B cell (primary cell): ENCODE results near the gene WDR31. TPM values are rescaled to one million over a fixed set of nuclear protein-coding genes. Genes with fewer than 3 reads are reported as not detected.
A peak's percentile ranks its signal among the peaks of the same experiment; 100 is the strongest.

ENCODE experiments used
- ATAC-seq: fragments of 200-7000 bp; cut with Tn5 transposase; one replicate; pipeline ENCODE4 v1.10.0; 2021; ENCODE audit warnings: low read depth, mild to moderate bottlenecking, moderate number of reproducible peaks, moderate library complexity
- CTCF ChIA-PET: fragments of 350-600 bp; sonication (Branson Sonifier 250); formaldehyde crosslinking; loops from one replicate; lab custom pipeline; 2021; ENCODE audit warnings: antibody characterized with exemption, inconsistent platforms; lab: Charles Lee
- POLR2A ChIA-PET: fragments of 350-600 bp; sonication (Branson Sonifier 250); formaldehyde crosslinking; loops from one replicate; lab custom pipeline; 2021; ENCODE audit warnings: antibody characterized with exemption; lab: Charles Lee
- DNase-seq: peaks from one replicate; pipeline ENCODE4 v3.0.0; 2013
- H2AFZ ChIP-seq: 2 replicates; pipeline ENCODE4 v1.6.1; 2012; ENCODE audit warnings: mild to moderate bottlenecking, low read depth, low read length; ENCODE audit not compliant: insufficient read depth, poor library complexity, severe bottlenecking
- H3K27ac ChIP-seq, 2 donors: 1 replicate in 1 of 2; 2 replicates in 1 of 2; pipeline ENCODE4 v1.5.1; 2012 to 2013; ENCODE audit warnings: low read length in 2 of 2, mild to moderate bottlenecking in 2 of 2, moderate library complexity in 1 of 2
- H3K27me3 ChIP-seq, 4 experiments: fragments of 200-600 bp in 1 of 4; sonication (generic) in 1 of 4; replicated peaks in 1 of 4; 1 replicate in 2 of 4; 2 replicates in 2 of 4; pipeline versions ENCODE4 v1.6.1 to v1.7.0; 2013 to 2016; ENCODE audit warnings: low read length in 3 of 4, mild to moderate bottlenecking in 2 of 4, mixed read lengths in 1 of 4, moderate library complexity in 1 of 4; ENCODE audit not compliant: insufficient read depth in 4 of 4, control insufficient read depth in 3 of 4; ENCODE audit errors: control extremely low read depth in 1 of 4
- H3K36me3 ChIP-seq, 2 experiments: replicated peaks in 1 of 2; 1 replicate in 1 of 2; 2 replicates in 1 of 2; pipeline versions ENCODE4 v1.6.1 to v1.7.1; 2013; ENCODE audit warnings: low read length in 1 of 2; ENCODE audit not compliant: insufficient read depth in 2 of 2, control insufficient read depth in 1 of 2; ENCODE audit errors: control extremely low read depth in 1 of 2, extremely low read depth in 1 of 2
- H3K4me1 ChIP-seq, 2 donors: fragments of 200-600 bp in 1 of 2; sonication (generic) in 1 of 2; 1 replicate in 1 of 2; 2 replicates in 1 of 2; pipeline versions ENCODE4 v1.5.1 to v1.6.1; 2013 to 2017; ENCODE audit warnings: low read length in 2 of 2; ENCODE audit not compliant: control insufficient read depth in 2 of 2, insufficient read depth in 2 of 2
- H3K4me2 ChIP-seq: replicated peaks from 2 replicates; pipeline ENCODE3; 2012; ENCODE audit warnings: mild to moderate bottlenecking, low read depth, low read length; ENCODE audit not compliant: poor library complexity, severe bottlenecking
- H3K4me3 ChIP-seq, 5 experiments: fragments of 200-600 bp in 1 of 5; sonication (generic) in 1 of 5; 1 replicate in 3 of 5; 2 replicates in 2 of 5; pipeline versions ENCODE4 v1.5.1 to v1.7.0; 2011 to 2016; ENCODE audit warnings: low read length in 4 of 5, mild to moderate bottlenecking in 4 of 5, low read depth in 2 of 5, control low read depth in 1 of 5, moderate library complexity in 1 of 5; ENCODE audit not compliant: insufficient read depth in 1 of 5; ENCODE audit errors: control extremely low read depth in 1 of 5, extremely low read depth in 1 of 5
- H3K79me2 ChIP-seq: fragments of 200-600 bp; sonication (generic); one replicate; pipeline ENCODE4 v1.6.0; 2016; ENCODE audit warnings: low read length; ENCODE audit not compliant: control insufficient read depth, insufficient read depth
- H3K9ac ChIP-seq: fragments of 200-600 bp; sonication (generic); 2 replicates; pipeline ENCODE4 v1.6.1; 2017; ENCODE audit warnings: mild to moderate bottlenecking, low read length, moderate library complexity
- H3K9me3 ChIP-seq, 3 donors: one replicate each; pipeline versions ENCODE4 v1.6.1 to v1.7.1; 2013; ENCODE audit warnings: low read length in 2 of 3; ENCODE audit not compliant: control insufficient read depth in 2 of 3, insufficient read depth in 1 of 3; ENCODE audit errors: control extremely low read depth in 1 of 3
- H4K20me1 ChIP-seq: 2 replicates; pipeline ENCODE4 v1.6.0; 2012; ENCODE audit warnings: mild to moderate bottlenecking, low read length; ENCODE audit not compliant: insufficient read depth, control insufficient read depth, poor library complexity, severe bottlenecking
- H3K27ac Mint-ChIP-seq: one replicate; pipeline ENCODE4 v1.8.0; 2021; ENCODE audit warnings: mixed read lengths
- H3K27me3 Mint-ChIP-seq: one replicate; pipeline ENCODE4 v1.8.0; 2021; ENCODE audit warnings: mixed read lengths
- H3K4me1 Mint-ChIP-seq: one replicate; pipeline ENCODE4 v1.8.0; 2021; ENCODE audit warnings: mixed read lengths
- H3K4me3 Mint-ChIP-seq: one replicate; pipeline ENCODE4 v1.8.0; 2021; ENCODE audit warnings: mixed read lengths
- H3K9me3 Mint-ChIP-seq: one replicate; pipeline ENCODE4 v1.8.0; 2022; ENCODE audit warnings: mixed read lengths; ENCODE audit not compliant: insufficient read depth
- CTCF ChIP-seq: fragments of 200-600 bp; IDR thresholded peaks from one replicate; pipeline ENCODE4 v1.8.0; 2022; ENCODE audit warnings: antibody characterized with exemption, mild to moderate bottlenecking
- EZH2 ChIP-seq: IDR thresholded peaks from 2 replicates; pipeline ENCODE4 v1.6.1; 2012; ENCODE audit warnings: borderline replicate concordance, low read depth, mild to moderate bottlenecking, moderate library complexity, low read length; ENCODE audit not compliant: insufficient read depth, poor library complexity, severe bottlenecking
- WGBS: methylation state at CpG from one replicate; pipeline ENCODE4 v1.1.5; 2013; ENCODE audit warnings: missing lambda C conversion rate; ENCODE audit not compliant: insufficient coverage; 5-methylcytosine and 5-hydroxymethylcytosine counted together
- intact Hi-C: fragments of 100-400 bp; cut with micrococcal nuclease; formaldehyde crosslinking; loops from one replicate; pipeline ENCODE4 v1.10.0; 2022
- polyA minus RNA-seq: library from RNA; depleted of rRNA, polyadenylated mRNA; stranded (reverse); fragments of >200 nt; gene quantifications from 2 replicates; pipeline ENCODE4 v1.2.3, GENCODE V29; 2012
- polyA plus RNA-seq: library from polyadenylated mRNA; depleted of rRNA; stranded (reverse); fragments of >200 nt; gene quantifications from 2 replicates; pipeline ENCODE4 v1.2.3, GENCODE V29; 2012
- total RNA-seq, 2 donors: library from RNA; stranded (reverse); fragments of 120-200 nt in 1 of 2; gene quantifications; 1 replicate in 1 of 2; 2 replicates in 1 of 2; pipeline versions ENCODE4 v1.2.3 to v1.2.4, GENCODE V29; 2013 to 2022

Gene WDR31
- total RNA-seq (0.62 and 1.0 TPM in 2 replicates), polyA plus RNA-seq (0.17 and 0.36 TPM in 2 replicates), polyA minus RNA-seq (0.09 and 0.21 TPM in 2 replicates)
- 0.26 TPM for total RNA-seq (2013)

GRCh38 chr9:113340011-113340699 is at the start of gene WDR31:
Gene WDR31 (minus strand): TSS chr9:113340275. CDS start chr9:113332022, 8,253 bp downstream.
- Histone ChIP-seq H3K9me3 (no peaks in the 10 kb centered on the region), H3K4me3 (peak within 1 kb of the TSS; percentile 42 to 85 (median 73)), H2AFZ (peak within 1 kb of the TSS; percentile 98), H3K79me2 (no peaks in the 10 kb centered on the region), H3K36me3 (no peaks in the 10 kb centered on the region), H3K4me2 (peak within 1 kb of the TSS; percentile 89), H4K20me1 (no peaks in the 10 kb centered on the region), H3K4me1 (peaks cover 8 to 12% of the 10 kb centered on the region in 2 donors), H3K9ac (peak within 1 kb of the TSS; percentile 83), H3K27ac (peak within 1 kb of the TSS in 1 of 2 donors; percentile 41), H3K27me3 (no peaks in the 10 kb centered on the region)
- ATAC-seq (peak; percentile 97), DNase-seq (peak; percentile 84)
- intact Hi-C loops: loop anchor here (1.0 to 2.0 kb wide), 6 partner anchors 11 to 242 kb away; partner anchors contain the start of genes ALAD, C9orf43, CDC26 and HDHD3
- WGBS: 1% methylated on average over 46 of the region's 46 CpGs
- ChIA-PET POLR2A (interaction anchor here (0.9 to 1.4 kb wide), 3 partner anchors 11 to 70 kb away, joined by 3 to 7 read pairs (median 5); partner anchors contain the start of genes C9orf43 and POLE3), CTCF (interaction anchor here (0.7 to 1.9 kb wide), 9 partner anchors 10 to 318 kb away, joined by 3 to 17 read pairs (median 6); partner anchors contain the start of genes ALAD, BSPRY, CDC26 and POLE3)
- Mint-ChIP-seq H3K9me3 (no peaks in the 10 kb centered on the region), H3K27me3 (peaks cover 8% of the 10 kb centered on the region), H3K4me3 (peak within 1 kb of the TSS; percentile 90), H3K27ac (peak within 1 kb of the TSS; percentile 84), H3K4me1 (peaks cover 16% of the 10 kb centered on the region)
- TF ChIP-seq EZH2 (no peak), CTCF (no peak)

- CTCF ChIA-PET: no interaction called here
Observed at GRCh38 chr9:113389451-113389850, 49.4 kb upstream of the WDR31 start.

More at GRCh38 chr9:113389451-113389850, 49.4 kb upstream of the WDR31 start:
- H3K27me3 ChIP-seq: no peaks in the 10 kb centered on the region
- H3K4me3 ChIP-seq: no peak overlapping the region
- no peak overlapping the region for H3K27ac ChIP-seq
- Mint-ChIP-seq H3K9me3 (no peaks in the 10 kb centered on the region), H3K27me3 (no peaks in the 10 kb centered on the region), H3K27ac (no peak overlapping the region), H3K4me3 (no peak overlapping the region), H3K4me1 (no peaks in the 10 kb centered on the region)
- intact Hi-C loops: no loop called here
- no peaks in the 10 kb centered on the region for H3K79me2 ChIP-seq
- H3K4me2 ChIP-seq: no peak overlapping the region
- no peaks in the 10 kb centered on the region for H3K4me1 ChIP-seq
- POLR2A ChIA-PET: no interaction called here
- no peak overlapping the region for H3K9ac ChIP-seq
- no peaks in the 10 kb centered on the region for H3K9me3 ChIP-seq
- no peak for TF ChIP-seq EZH2
- no peak for TF ChIP-seq CTCF
- H4K20me1 ChIP-seq: no peaks in the 10 kb centered on the region
- no peak overlapping the region for H2AFZ ChIP-seq
- H3K36me3 ChIP-seq: peaks cover 0 to 53% of the 10 kb centered on the region in 2 experiments
- no peak for DNase-seq
- ATAC-seq: no peak
- WGBS: 93% methylated on average over 10 of the region's 11 CpGs
